GM12878 (cell line): ENCODE data around the gene SLC9A8. TPM values are rescaled to one million over a fixed set of nuclear protein-coding genes. Genes with fewer than 3 reads are reported as not detected.

Source experiments
- BACH1 ChIP-seq: fragments of 450-650 bp; IDR thresholded peaks from 2 replicates; pipeline ENCODE4 v1.6.1; 2017; ENCODE audit warnings: mild to moderate bottlenecking, borderline replicate concordance
- CBFB ChIP-seq: IDR thresholded peaks from 2 replicates; pipeline ENCODE4 v1.6.1; 2016; ENCODE audit warnings: antibody characterized with exemption, low read depth
- EP300 ChIP-seq, 2 experiments: fragments of 150-350 bp in 1 of 2; IDR thresholded peaks; 2 replicates each; pipeline ENCODE4 v1.6.1; 2011 to 2012; ENCODE audit warnings: low read depth in 2 of 2, low read length in 2 of 2, borderline replicate concordance in 1 of 2, improper control_type of control experiment in 1 of 2, inconsistent platforms in 1 of 2; ENCODE audit not compliant: control insufficient read depth in 1 of 2
- FOXK2 ChIP-seq: fragments of 450-650 bp; IDR thresholded peaks from 2 replicates; pipeline ENCODE4 v1.6.1; 2017; ENCODE audit warnings: mild to moderate bottlenecking, moderate library complexity
- HDGF ChIP-seq: fragments of 450-650 bp; IDR thresholded peaks from 2 replicates; pipeline ENCODE4 v1.6.1; 2016; ENCODE audit warnings: antibody characterized with exemption
- IKZF1 ChIP-seq: fragments of 450-650 bp; conservative IDR thresholded peaks from 2 replicates; pipeline ENCODE4 v1.6.1; 2017; ENCODE audit warnings: antibody characterized with exemption, mild to moderate bottlenecking
- MEF2B ChIP-seq: fragments of 450-650 bp; IDR thresholded peaks from 2 replicates; pipeline ENCODE4 v1.6.1; 2018; ENCODE audit warnings: mild to moderate bottlenecking, moderate library complexity; ENCODE audit not compliant: partially characterized antibody, poor library complexity, severe bottlenecking
- MTA2 ChIP-seq: fragments of 450-650 bp; IDR thresholded peaks from 2 replicates; pipeline ENCODE4 v1.6.1; 2016; ENCODE audit warnings: low read depth, mild to moderate bottlenecking, moderate library complexity
- MYB ChIP-seq: fragments of 150-350 bp; IDR thresholded peaks from 2 replicates; pipeline ENCODE4 v1.6.1; 2014; ENCODE audit warnings: mild to moderate bottlenecking, low read depth, low read length, borderline replicate concordance
- NR2F1 ChIP-seq: fragments of 450-650 bp; conservative IDR thresholded peaks from 2 replicates; pipeline ENCODE4 v1.6.1; 2017; ENCODE audit warnings: mild to moderate bottlenecking
- RAD51 ChIP-seq: fragments of 450-650 bp; IDR thresholded peaks from 2 replicates; pipeline ENCODE4 v1.6.1; 2016; ENCODE audit warnings: moderate library complexity, mild to moderate bottlenecking, inconsistent platforms
- RUNX3 ChIP-seq: IDR thresholded peaks from 2 replicates; pipeline ENCODE4 v1.6.1; 2012; ENCODE audit warnings: low read length, inconsistent platforms
- ZNF687 ChIP-seq: fragments of 450-650 bp; IDR thresholded peaks from 2 replicates; pipeline ENCODE4 v1.6.1; 2017; ENCODE audit warnings: mild to moderate bottlenecking, moderate library complexity
- polyA plus RNA-seq, 11 experiments: library from polyadenylated mRNA; depleted of rRNA in 4 of 11; unstranded in 6 of 11; stranded (reverse) in 5 of 11; fragments of >200 nt; fragmentation: Nextera tagmentation in 4 of 11; fragmentation: Illumina TruSeq in 1 of 11; extraction: Ambion mirVana in 4 of 11; extraction: Trizol in 1 of 11; gene quantifications; 1 replicate in 1 of 11; 2 replicates in 10 of 11; pipeline versions ENCODE4 v1.2.1 to v1.2.3, GENCODE V29; 2011 to 2016; ENCODE audit warnings: inconsistent platforms in 2 of 11, missing spikeins in 2 of 11, low read depth in 1 of 11
- total RNA-seq, 4 experiments: library from RNA; depleted of rRNA in 3 of 4; stranded (reverse); fragments of >200 nt in 3 of 4; fragmentation: Illumina TruSeq in 1 of 4; extraction: Trizol in 1 of 4; gene quantifications; 2 replicates each; pipeline versions ENCODE4 v1.2.1 to v1.2.3, GENCODE V29; 2013 to 2021

The SLC9A8 gene
- total and polyA plus RNA-seq, 10 of the 15 experiments (the other 5 are each of a cell fraction or from before 2014, with no cell fraction given) = 0.40 to 15.5 (median 6.5) TPM

GRCh38 chr20:49805224-49805876 lies 7.3 kb upstream of the SLC9A8 start (continued):
- TF ChIP-seq MTA2 (peak; percentile 80), BACH1 (peak; percentile 71; the same call in 1 of the 2 replicates), IKZF1 (peak; percentile 75), CBFB (peak; percentile 54; the same call in 1 of the 2 replicates), ZNF687 (peak; percentile 56; the same call in 1 of the 2 replicates), MYB (peak; percentile 95), HDGF (0 out of 2 replicates have a peak, but pooled peaks have one; percentile 25), MEF2B (peak; percentile 27), RUNX3 (peak; percentile 85), EP300 (IDR thresholded peaks at IDR 0.05; ENCODE audit: borderline replicate concordance in 1 of 2, control insufficient read depth in 1 of 2, low read depth in 2 of 2, low read length in 2 of 2) (peak; percentile 55 to 77; a peak in 1 of 4 replicates), NR2F1 (peak; percentile 74), FOXK2 (peak; percentile 69), RAD51 (peak; percentile 52; the same call in 1 of the 2 replicates)
